AG08395 (cell line): ENCODE data around the gene LIPN.
A peak's percentile ranks its signal among the peaks of the same experiment; 100 is the strongest.
"Not testable (repeated sequence)": the region's sequence is repeated elsewhere in the genome, so short reads cannot be mapped to it uniquely, and the experiment has no call there.

Experiments used
- DNase-seq: peaks from one replicate; pipeline ENCODE4 v3.0.0; 2012; ENCODE audit warnings: mixed read lengths, low spot score

LIPN gene

GRCh38 chr10:88759366-88760101 is at the start of gene LIPN:
Gene LIPN, plus strand, starts transcription at chr10:88760020. Its CDS starts 1,386 bp downstream, at chr10:88761406.
- DNase-seq = no peak

DNA sequence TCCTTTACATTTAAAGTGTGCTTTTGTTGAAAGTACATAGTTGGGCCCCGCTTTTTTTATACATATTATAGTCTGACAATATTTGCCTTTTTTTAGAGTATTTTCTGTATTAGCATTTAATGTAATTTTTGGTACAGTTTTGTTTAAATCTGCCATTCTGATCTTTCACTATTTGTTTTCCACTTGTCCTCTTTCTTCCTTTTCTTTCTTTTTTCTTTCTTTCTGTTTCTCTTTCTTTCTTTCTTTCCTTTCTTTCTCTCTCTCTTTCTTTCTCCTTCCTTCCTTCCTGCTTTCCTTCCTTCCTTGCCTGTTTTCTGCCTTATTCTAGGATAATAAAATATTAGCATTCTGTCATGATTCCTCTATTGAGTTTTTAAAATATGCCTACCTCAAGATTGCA is 44.3 kb upstream of the LIPN start:
- DNase-seq = no peak

- DNase-seq = no peak
Measured at GRCh38 chr10:88721392-88721791, 38.4 kb upstream of the LIPN start.

GRCh38 chr10:88725798-88726197 is 34.0 kb upstream of the LIPN start:
- DNase-seq = no peak

DNA sequence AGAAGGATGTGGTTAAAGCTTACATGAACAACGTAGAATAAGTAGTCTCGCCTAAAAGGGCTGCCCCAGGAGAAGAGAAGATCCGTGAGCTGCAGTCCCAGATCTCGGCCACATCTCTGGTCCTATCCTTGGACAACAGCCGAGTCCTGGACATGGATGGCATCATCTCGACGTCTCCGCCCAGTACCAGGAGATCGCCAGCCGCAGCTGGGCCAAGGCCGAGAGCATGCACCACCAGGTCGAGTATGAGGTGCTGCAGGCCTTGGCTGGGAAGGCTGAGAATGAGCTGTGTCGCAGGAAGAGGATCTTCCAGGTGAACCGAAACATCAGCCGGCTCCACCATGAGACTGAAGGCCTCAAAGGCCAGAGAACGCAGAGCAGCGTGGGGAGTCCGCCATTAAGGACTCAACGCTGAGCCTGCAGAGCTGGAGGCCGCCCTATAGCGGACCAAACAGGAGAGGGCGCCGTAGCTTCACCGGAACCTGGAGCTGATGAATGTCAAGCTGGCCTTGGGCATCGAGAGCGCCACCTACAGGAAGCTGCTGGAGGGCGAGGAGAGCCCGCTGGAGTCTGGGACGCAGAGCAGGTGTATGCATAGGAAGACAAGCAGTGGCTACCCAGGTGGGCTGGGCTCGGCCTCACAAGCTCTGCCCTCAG is 31.6 kb upstream of the LIPN start:
- DNase-seq = no peak

DNA sequence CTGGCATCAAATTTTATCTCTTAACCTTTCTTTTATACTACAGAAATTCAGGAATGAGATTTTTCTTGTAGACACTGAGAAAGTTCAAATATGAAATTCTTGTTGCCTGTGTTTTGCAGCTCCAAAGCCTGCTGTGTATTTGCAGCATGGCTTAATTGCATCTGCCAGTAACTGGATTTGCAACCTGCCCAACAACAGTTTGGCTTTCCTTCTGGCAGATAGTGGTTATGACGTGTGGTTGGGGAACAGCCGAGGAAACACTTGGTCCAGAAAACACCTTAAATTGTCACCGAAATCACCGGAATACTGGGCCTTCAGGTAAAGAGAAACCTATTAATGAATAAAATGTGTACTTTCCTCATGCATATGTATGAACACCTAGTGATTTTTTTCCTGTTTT is 29.0 kb upstream of the LIPN start:
- DNase-seq = no peak

DNA sequence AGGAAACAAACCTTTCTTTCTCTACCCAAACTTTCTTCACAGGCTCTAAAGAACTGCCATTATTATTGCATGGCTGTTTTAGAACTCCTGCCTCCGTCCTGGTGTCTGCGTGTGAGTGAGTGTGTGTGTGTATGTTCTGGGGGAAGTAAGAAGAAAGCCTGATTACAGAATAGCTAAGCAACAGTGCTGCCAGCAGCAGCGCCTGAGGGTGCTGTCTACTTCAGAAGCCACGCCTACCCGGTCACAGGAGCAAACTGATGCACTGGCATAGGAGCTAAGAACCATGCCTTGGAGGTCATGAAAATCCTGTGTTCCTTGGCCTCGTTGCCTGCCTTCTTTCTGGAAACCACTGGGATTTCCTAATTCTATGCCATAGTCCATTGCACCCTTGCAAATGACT is 28.5 kb upstream of the LIPN start:
- DNase-seq = no peak

DNA sequence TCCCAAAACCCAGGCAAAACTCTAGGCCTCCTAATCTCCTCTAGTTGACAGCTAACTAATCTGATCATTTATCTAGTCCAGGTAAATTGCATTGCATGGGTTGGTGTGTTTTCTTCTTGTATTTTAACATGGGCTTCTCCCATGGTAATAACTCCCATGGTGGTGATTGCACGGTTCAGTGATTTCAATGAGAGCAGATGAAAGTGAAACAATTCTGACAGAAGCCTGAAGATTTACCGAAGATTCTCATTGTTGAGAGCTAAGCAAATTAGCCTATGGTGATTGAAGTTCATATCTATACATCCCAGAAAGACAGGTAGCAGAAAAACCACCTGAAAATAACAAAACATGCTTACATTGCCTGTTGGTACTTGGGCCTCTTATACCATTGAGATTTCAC is 26.6 kb upstream of the LIPN start:
- no peak for DNase-seq

GRCh38 chr10:88735661-88736060 is 24.2 kb upstream of the LIPN start:
- no peak for DNase-seq

GRCh38 chr10:88741921-88742320 is 17.9 kb upstream of the LIPN start:
- not testable (repeated sequence) for DNase-seq

GRCh38 chr10:88742448-88742847 is 17.4 kb upstream of the LIPN start:
- no peak for DNase-seq

DNA sequence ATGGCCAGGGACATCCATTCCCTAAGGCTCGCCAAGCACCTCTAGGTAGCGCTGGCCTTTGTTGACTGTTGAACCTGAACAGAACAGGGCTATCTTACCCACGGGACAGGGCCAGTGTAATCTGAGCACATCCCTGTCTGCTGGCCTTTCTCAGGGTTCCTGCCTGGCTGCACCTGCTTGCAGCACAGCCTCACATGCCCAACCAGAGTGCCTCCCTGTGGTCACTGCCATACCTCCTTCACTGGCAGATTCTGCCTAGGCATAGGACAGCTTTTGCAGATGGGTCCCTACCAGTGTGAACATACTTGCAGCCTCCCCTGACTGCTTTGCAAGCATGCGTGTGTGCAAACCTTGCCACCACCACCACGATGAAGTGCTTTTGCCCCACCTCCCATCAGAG is 15.8 kb upstream of the LIPN start:
- DNase-seq = no peak

DNA sequence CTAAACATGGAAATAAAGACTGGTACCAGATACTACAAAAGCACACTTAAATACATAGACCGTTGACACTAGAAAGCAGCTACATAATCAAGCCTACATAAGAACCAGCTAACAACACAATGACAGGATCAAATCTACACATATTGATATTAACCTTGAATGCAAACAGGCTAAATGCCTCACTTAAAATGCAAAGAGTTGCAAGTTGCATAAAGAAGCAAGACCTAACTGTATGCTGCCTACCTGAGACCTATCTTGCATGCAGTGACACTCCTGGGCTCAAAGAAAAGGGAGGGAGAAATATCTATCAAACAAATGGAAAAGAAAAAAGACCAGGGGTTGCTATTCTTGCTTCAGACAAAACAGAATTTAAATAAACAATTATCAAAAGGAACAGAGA is 14.2 kb upstream of the LIPN start:
- no peak for DNase-seq

- peak; percentile 85 for DNase-seq
Measured at GRCh38 chr10:88754287-88754686, 5.5 kb upstream of the LIPN start.

DNA sequence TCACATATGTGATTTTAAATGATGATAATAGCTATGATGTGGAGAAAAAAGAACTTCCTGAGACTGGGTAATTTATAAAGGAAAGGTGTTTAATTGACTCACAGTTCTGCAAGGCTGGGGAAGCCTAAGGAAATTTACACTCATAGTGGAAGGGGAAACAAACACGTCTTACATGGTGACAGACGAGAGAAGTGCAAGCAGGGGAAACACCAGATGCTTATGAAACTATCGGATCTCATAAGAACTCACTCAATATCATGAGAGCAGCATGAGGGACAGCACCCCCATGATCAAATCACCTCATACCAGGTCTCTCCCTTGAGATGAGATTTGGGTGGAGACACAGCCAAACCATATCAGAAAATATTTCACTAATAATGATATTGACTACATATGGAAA is 4.1 kb upstream of the LIPN start:
- DNase-seq = no peak

- no peak for DNase-seq
Measured at GRCh38 chr10:88756660-88757059, 3.2 kb upstream of the LIPN start.

GRCh38 chr10:88762906-88763305 is 3.1 kb downstream of the LIPN start:
- DNase-seq = no peak

GRCh38 chr10:88763441-88763840 is 3.6 kb downstream of the LIPN start:
- no peak for DNase-seq

DNA sequence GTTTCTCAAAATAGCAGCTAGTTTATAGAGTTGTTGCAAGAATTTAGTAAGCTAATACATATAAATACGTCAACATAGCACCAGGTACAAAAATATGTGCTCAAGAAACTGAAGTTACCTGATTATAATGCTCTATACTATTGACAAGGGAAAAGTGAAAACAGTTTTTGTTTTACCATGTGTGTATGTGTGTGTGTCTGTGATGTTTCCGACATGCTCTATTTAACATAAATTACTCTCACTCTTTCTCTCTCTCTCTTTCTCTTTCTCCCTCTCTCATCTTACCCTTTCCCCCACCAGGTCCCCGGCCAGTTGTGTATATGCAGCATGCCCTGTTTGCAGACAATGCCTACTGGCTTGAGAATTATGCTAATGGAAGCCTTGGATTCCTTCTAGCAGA is 4.3 kb downstream of the LIPN start:
- no peak for DNase-seq

DNA sequence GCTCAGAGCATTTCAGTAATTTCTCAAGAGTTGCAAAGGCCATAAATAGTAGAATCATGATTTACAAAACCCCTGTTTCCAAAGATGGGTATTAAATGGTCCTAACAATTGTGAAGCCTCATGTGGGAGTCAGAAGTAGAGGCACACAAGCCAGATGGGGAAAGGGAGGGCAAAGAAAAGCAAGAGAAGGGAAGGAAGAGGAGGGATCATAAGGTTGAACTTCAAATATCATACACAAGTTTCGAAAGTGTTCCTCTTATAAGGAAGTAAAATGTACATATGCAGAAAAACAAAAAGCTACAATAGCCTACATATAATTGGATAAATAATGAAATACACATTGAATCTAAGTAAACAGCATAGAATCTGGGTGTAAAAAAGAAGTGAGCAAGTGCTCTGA is 6.0 kb downstream of the LIPN start:
- no peak for DNase-seq

GRCh38 chr10:88769384-88769783 is 9.6 kb downstream of the LIPN start:
- no peak for DNase-seq

DNA sequence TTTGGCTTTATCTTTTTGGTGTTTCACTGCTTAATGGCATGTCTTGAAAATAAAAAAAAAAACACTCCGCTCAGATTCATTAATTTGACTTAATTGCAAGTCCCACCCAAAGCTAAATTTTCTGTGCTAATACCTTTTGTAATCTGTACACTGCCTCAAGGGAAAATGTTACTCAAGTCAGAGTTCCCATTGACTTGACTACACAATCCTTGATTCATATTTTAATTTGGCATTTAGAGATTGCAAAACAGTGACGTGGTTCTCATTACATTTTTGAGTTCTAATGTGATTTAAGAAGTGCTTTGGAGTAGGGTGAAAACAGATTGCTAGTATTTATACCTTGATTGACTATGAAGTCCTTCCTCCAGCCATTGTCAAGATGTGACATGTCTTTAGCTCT is 21.4 kb downstream of the LIPN start:
- no peak for DNase-seq

DNA sequence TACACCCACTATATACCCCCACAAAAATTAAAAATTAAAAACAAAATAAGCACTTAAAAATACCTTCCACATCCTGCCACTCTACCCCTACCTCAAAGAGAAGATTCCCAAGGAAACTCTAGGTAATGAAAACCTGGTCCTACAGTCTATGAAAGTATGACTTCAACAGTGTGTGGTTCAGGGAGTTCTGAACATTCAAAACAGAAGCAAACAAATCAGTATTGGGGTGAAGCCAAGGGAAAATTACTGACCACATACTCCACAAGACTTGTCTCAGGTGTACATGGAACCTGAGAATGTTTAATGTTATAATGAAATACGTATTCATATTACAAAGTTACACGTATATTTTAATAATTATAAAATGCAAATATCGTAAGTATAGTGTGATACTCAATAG is 22.4 kb downstream of the LIPN start:
- no peak for DNase-seq

- no peak for DNase-seq
Measured at GRCh38 chr10:88783724-88784123, 23.9 kb downstream of the LIPN start.
